ENCODE results near the gene INPP5A.
"Not testable (repeated sequence)": the region's sequence is repeated elsewhere in the genome, so short reads cannot be mapped to it uniquely, and the experiment has no call there.

INPP5A gene

GRCh38 chr10:132788831-132789219, 251.2 kb downstream of the INPP5A start:
- in situ Hi-C loops (cut with MboI; ENCODE audit: low sequenced_read_pairs), result no loop called here

GRCh38 chr10:132789659-132790148, 252.1 kb downstream of the INPP5A start:
- in situ Hi-C loops (cut with MboI; ENCODE audit: low sequenced_read_pairs), result no loop called here

- in situ Hi-C loops (cut with MboI; ENCODE audit: low sequenced_read_pairs), result no loop called here
Measured at GRCh38 chr10:132790470-132790869, 252.9 kb downstream of the INPP5A start.

- in situ Hi-C loops (cut with MboI; ENCODE audit: low sequenced_read_pairs), result no loop called here
Measured at GRCh38 chr10:132790934-132791829, 253.6 kb downstream of the INPP5A start.

- in situ Hi-C loops (cut with MboI; ENCODE audit: low sequenced_read_pairs), result not testable (repeated sequence)
Measured at GRCh38 chr10:132792099-132792498, 254.5 kb downstream of the INPP5A start.

- in situ Hi-C loops (cut with MboI; ENCODE audit: low sequenced_read_pairs), result no loop called here
Measured at GRCh38 chr10:132792796-132793195, 255.2 kb downstream of the INPP5A start.

- in situ Hi-C loops (cut with MboI; ENCODE audit: low sequenced_read_pairs), result no loop called here
Measured at GRCh38 chr10:132793213-132793612, 255.6 kb downstream of the INPP5A start.

- in situ Hi-C loops (cut with MboI; ENCODE audit: low sequenced_read_pairs), result no loop called here
Measured at GRCh38 chr10:132793871-132794849, 256.6 kb downstream of the INPP5A start.

GRCh38 chr10:132796846-132797245, 259.3 kb downstream of the INPP5A start:
- in situ Hi-C loops (cut with MboI; ENCODE audit: low sequenced_read_pairs), result no loop called here

- in situ Hi-C loops (cut with MboI; ENCODE audit: low sequenced_read_pairs), result not testable (repeated sequence)
Measured at GRCh38 chr10:132797986-132798385, 260.4 kb downstream of the INPP5A start.

GRCh38 chr10:132798403-132798802, 260.8 kb downstream of the INPP5A start:
- in situ Hi-C loops (cut with MboI; ENCODE audit: low sequenced_read_pairs), result no loop called here

GRCh38 chr10:132798876-132799275, 261.3 kb downstream of the INPP5A start:
- in situ Hi-C loops (cut with MboI; ENCODE audit: low sequenced_read_pairs), result no loop called here

- in situ Hi-C loops (cut with MboI; ENCODE audit: low sequenced_read_pairs), result no loop called here
Measured at GRCh38 chr10:132799865-132800264, 262.3 kb downstream of the INPP5A start.

GRCh38 chr10:132802048-132802447, 264.5 kb downstream of the INPP5A start:
- in situ Hi-C loops (cut with MboI; ENCODE audit: low sequenced_read_pairs), result no loop called here

- in situ Hi-C loops (cut with MboI; ENCODE audit: low sequenced_read_pairs), result no loop called here
Measured at GRCh38 chr10:132802694-132803320, 265.2 kb downstream of the INPP5A start.

- in situ Hi-C loops (cut with MboI; ENCODE audit: low sequenced_read_pairs), result no loop called here
Measured at GRCh38 chr10:132803416-132804210, 266.0 kb downstream of the INPP5A start.

- in situ Hi-C loops (cut with MboI; ENCODE audit: low sequenced_read_pairs), result no loop called here
Measured at GRCh38 chr10:132804287-132804686, 266.7 kb downstream of the INPP5A start.

GRCh38 chr10:132804785-132805426, 267.3 kb downstream of the INPP5A start:
- in situ Hi-C loops (cut with MboI; ENCODE audit: low sequenced_read_pairs), result no loop called here

GRCh38 chr10:132805599-132805998, 268.0 kb downstream of the INPP5A start:
- in situ Hi-C loops (cut with MboI; ENCODE audit: low sequenced_read_pairs), result no loop called here

- in situ Hi-C loops (cut with MboI; ENCODE audit: low sequenced_read_pairs), result no loop called here
Measured at GRCh38 chr10:132806110-132806509, 268.5 kb downstream of the INPP5A start.
